C4-2B (cell line): Measurements from ENCODE around the gene HOXC10.

Experiments
- H3K27ac ChIP-seq: fragments of 450-650 bp; 2 replicates; pipeline ENCODE4 v1.5.1; 2017
- CTCF ChIP-seq: fragments of 450-650 bp; conservative IDR thresholded peaks from 2 replicates; pipeline ENCODE4 v1.5.1; 2017; ENCODE audit warnings: mild to moderate bottlenecking
- ZFX ChIP-seq: fragments of 450-650 bp; IDR thresholded peaks from 2 replicates; pipeline ENCODE4 v1.6.1; 2017

Gene HOXC10

GRCh38 chr12:53972152-53972702, 12.7 kb upstream of the HOXC10 start:
- no peak for TF ChIP-seq ZFX
- no peak for TF ChIP-seq CTCF
- H3K27ac ChIP-seq, result no peak overlapping the region

GRCh38 chr12:53972722-53973235, 12.2 kb upstream of the HOXC10 start, which contains the start of gene HOXC11:
Gene HOXC11, plus strand, starts transcription at chr12:53973126. Its CDS starts 116 bp downstream, at chr12:53973242.
- no peak within 1 kb of the TSS for H3K27ac ChIP-seq
- TF ChIP-seq ZFX (no peak), CTCF (no peak)

GRCh38 chr12:53973236-53974042, 11.5 kb upstream of the HOXC10 start:
- no peak for TF ChIP-seq ZFX
- no peak for TF ChIP-seq CTCF
- no peak overlapping the region for H3K27ac ChIP-seq

GRCh38 chr12:53974084-53975063, 10.6 kb upstream of the HOXC10 start, which contains the start of gene HOTAIR:
Gene HOTAIR, minus strand, starts transcription at chr12:53974954.
- no peak within 1 kb of the TSS for H3K27ac ChIP-seq
- no peak for TF ChIP-seq CTCF
- TF ChIP-seq ZFX, result no peak

- TF ChIP-seq CTCF (no peak), ZFX (no peak)
- no peak overlapping the region for H3K27ac ChIP-seq
These were observed 9.9 kb upstream of the HOXC10 start for GRCh38 chr12:53975064-53975471.

GRCh38 chr12:53975479-53976152, 9.3 kb upstream of the HOXC10 start:
- TF ChIP-seq CTCF (no peak), ZFX (no peak)
- no peak overlapping the region for H3K27ac ChIP-seq
